ENCODE data around the gene UBXN7.
"Not testable (repeated sequence)": the region's sequence is repeated elsewhere in the genome, so short reads cannot be mapped to it uniquely, and the experiment has no call there.

The UBXN7 gene

DNA sequence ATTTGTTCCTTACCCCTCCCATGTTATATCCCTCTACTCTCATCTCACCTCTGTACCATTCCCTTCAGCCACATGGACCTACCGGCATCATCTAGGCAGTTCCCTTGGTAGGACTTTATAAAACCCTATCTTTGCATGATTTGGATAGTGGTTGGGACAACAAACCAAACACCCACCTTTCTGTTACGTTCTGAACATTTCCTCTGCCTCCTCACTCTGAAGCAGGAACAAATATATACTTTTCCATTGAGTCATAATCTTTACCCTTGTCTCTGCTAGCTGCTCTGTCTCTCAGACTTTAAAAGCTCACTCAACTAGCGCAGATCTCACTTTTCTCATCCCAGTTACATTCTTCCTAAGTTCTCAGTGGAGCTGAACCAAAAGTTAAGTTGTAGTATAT is 17.8 kb downstream of the UBXN7 start:
- DNase-seq: no peak

DNA sequence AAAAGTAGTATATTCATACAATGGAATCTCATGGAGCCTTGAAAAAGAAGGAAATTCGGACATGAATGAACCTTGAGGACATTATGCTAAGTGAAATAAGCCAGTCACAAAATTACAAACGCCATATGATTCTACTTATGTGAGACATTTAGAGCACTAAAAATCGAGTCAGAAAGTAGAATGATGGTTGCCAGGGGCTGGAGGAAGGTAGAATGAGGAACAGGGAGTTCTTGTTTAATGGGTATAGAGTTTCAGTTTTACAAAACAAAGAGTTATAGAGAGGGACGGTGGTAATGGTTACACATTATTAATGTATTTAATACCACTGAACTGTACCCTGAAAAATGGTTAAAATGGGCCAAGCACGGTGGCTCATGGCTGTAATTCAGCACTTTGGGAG is 19.5 kb downstream of the UBXN7 start:
- DNase-seq: no peak

DNA sequence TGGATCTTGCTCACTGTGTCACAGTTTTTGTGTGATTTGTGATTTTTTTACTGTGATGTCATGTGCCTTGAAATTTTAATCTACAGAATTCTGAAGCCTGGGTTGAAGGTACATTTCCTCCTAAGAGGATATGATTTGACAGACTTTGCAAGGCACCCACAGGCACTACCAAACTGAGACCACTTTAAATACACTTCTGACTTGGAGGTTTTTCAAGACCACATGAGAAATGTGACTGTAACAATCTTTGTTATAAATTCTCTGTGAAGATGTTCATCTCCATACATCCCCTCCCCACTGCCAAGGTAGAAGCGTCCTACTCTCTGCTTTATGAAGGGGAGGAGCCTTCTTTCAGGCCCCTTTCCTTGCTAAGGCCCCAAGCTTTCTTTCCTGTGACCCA is 22.8 kb downstream of the UBXN7 start:
- DNase-seq: no peak

DNA sequence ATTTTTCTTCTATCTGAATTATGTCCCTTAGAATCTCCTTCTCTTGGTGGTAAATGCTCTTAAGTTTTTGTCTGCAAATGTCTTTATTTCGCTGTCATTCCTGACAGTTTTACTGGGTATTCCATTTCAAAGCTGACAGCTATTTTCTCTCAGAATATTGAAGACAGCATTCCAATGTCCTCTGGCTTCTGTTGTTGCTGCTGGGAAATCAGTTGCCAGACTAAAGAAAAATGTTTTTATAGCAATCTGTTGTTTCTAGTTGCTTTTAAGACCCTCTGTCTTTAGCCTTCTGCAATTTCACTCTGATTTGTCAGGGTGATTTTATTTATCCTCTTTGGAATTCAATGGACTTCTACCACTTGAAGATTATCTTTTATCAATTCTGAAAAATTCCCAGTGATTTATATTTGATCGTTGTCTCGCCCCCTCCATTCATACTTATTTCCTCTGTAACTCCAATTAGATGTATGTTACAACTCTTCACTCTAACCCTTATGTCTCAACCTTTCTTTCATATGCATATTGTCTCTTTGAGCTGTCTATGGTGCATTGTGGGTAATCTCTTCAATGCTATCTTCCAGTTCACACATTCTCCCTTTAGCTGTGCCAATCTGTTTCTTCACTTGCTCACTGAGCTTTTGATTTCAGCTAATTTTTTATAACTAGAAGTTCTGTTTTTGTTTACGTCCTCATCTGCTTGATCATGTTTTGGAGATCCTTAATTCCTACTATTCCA is 23.5 kb downstream of the UBXN7 start:
- no peak for DNase-seq

DNA sequence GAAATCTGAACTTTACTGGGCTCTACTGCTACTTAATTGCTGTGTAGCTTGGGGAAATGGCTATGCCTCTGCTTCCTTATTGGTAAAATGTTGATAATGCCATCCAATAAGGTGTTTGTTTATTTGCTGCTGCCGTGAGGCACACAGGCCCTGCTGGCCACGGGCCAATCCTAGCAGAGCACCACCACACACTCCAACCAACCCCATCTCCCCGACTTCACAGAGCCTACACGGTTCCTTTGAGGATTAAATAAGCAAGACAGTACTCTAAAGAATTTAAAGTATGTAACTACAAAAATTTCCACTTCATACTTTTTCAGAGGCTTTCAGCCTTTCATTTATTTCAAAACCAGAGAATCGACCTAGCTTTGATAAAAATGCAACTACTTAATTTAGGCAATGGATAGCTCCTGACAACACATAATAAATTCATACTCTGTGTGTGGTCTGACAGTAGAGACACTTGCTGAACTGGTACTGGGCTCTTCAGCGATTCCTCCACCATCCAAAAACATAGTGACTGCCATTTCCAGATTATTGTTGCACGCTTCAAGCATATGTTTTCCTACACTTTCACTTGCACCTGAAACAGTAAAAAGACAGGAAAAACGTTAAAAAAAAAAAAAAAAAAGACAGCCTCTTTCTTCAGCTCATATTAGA is 25.3 kb downstream of the UBXN7 start:
- DNase-seq: no peak

DNA sequence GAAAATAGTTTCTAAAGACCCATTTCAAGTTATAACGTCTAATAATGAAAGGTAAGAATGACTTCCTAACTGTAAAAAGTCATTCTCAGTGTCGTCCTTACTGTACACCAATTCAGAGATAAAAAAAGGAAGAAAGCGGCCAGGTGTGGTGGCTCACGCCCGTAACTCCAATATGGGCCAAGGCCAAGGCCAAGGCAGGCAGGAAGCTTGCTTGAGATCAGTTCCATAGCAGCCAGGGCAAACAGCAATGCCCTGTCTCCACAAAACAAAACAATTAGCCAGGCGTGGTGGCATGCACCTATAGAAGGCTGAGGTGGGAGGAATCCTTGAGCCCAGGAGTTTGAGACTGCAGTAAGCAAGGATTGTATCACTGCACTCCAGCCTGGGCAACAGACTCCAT is 31.9 kb downstream of the UBXN7 start:
- no peak for DNase-seq

DNA sequence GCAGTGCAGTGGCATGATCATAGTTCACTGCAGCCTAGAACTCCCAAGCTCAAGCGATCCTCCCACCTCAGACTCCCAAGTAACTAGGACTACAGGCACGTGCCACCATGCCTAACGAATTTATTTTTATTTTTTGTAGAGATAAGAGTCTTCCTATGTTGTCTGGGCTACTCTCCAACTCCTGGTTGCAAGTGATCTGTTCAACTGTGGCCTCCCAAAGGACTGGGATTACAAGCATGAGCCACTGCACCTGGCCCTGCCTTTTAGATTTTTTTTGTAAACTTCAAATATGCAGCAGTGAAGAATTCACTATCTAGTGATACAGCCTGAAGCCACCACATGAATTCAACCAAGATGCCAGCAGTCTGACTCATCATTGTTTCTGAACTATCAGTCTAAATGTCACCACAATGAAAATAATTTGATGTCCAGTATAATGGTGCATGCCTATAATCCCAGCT is 32.7 kb downstream of the UBXN7 start:
- no peak for DNase-seq

DNA sequence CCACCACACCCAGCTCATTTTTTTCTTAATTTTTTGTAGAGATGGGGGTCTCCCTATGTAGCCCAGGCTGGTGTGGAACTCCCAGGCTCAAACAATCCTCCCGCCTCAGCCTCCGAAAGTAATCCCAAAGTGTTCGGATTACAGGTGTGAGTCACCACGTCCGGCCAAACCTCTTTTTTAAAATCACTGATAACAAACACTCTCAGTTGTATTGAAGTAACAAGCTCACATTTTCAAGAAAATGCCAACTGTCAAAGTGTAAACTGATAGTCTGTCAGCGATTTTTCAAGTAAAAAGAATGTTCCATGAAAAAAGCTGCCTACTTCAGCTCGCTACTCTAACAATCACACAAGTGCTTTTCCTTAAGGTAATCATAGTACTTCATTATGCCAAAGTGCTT is 33.4 kb downstream of the UBXN7 start:
- DNase-seq: no peak

DNA sequence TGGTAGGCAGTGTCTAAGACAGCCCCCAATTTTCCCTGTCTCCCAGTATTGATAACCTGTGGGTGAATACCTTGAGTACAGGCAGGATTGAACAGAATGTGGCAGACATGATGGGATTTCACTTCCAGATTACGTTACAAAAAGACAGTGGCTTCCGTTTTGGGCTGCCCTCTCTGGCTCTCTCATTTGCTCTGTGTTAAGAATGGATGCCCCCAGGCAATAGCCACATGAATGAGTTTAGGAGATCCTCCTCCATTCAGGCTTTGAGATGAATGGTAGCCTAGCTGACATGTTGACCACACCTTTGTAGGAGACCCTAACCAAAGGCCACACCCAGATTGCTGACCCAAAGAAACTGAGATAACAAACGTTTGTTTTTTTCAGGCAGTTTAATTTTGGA is 34.3 kb downstream of the UBXN7 start:
- DNase-seq: no peak

DNA sequence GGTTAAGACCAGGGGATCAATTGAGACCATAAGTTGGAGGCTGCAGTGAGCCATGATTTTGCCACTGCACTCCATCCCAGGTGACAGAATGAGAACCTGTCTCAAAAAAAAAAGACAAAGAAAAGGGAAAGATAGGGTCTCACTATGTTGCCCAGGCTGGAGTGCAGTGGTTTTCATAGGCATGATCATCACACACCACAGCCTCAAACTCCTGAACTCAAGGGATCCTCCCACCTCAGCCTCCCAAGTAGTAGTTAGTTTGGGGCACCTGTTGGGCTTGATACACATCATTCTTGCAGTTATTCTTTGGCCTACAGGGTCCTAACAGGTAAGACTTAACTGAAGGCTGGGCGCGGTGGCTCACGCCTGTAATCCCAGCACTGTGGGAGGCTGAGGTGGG is 42.1 kb downstream of the UBXN7 start:
- DNase-seq: no peak

DNA sequence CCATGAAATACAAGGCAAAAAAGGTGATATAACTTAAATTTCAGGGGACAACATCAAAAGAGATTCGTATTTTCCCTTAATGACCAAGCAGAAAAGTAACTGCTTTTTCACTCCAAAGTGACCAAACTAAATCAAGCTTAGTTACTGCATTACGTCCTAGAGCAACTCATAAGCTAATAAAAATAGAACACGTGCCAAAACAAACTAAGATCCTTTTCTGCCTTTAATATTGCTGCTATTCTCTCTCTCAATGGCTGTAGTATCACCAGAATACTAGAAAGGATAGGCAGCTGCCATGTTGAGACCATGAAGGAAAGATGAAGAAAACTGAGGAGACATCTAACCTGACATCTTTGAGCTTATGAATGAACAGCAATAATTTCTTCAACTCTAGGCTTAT is 43.3 kb downstream of the UBXN7 start:
- DNase-seq: no peak

DNA sequence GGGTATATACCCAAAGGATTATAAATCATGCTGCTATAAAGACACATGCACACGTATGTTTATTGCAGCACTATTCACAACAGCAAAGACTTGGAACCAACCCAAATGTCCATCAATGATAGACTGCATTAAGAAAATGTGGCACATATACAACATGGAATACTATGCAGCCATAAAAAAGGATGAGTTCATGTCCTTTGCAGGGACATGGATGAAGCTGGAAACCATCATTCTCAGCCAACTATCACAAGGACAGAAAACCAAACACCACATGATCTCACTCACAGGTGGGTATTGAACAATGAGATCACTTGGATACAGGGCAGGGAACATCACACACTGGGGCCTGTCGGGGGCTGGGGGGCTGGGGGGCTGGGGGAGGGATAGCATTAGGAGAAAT is 44.3 kb downstream of the UBXN7 start:
- not testable (repeated sequence) for DNase-seq

DNA sequence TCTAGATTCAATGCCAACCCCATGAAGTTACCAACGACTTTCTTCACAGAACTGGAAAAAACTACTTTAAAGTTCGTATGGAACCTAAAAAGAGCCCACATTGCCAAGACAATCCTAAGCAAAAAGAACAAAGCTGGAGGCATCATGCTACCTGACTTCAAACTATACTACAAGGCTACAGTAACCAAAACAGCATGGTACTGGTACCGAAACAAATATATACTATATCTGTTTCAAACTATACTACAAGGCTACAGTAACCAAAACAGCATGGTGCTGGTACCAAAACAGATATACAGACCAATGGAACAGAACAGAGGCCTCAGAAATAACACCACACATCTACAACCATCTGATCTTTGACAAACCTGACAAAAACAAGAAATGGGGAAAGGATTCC is 45.4 kb downstream of the UBXN7 start:
- not testable (repeated sequence) for DNase-seq

DNA sequence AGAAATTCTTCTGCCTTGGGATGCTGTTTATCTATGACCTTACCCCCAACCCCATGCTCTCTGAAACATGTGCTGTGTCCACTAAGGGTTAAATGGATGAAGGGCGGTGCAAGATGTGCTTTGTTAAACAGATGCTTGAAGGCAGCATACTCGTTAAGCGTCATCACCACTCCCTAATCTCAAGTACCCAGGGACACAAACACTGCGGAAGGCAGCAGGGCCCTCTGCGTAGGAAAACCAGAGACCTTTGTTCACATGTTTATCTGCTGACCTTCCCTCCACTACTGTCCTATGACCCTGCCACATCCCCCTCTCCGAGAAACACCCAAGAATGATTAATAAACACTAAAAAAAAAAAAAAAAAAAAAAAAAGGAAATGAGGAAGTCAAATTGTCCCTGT is 46.2 kb downstream of the UBXN7 start:
- DNase-seq: not testable (repeated sequence)

DNA sequence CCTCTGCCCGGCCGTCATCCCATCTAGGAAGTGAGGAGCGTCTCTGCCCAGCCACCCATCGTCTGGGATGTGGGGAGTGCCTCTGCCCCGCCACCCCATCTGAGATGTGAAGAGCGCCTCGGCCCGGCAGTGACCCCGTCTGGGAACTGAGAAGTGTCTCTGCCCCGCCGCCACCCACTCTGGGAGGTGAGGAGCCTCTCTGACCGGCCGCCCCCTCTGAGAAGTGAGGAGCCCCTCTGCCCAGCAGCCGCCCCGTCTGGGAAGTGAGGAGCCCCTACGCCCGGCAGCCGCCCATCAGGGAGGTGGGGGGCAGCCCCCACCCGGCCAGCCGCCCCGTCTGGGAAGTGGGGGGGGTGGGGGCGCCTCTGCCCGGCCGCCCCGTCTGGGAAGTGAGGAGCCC is 46.8 kb downstream of the UBXN7 start:
- DNase-seq: not testable (repeated sequence)

DNA sequence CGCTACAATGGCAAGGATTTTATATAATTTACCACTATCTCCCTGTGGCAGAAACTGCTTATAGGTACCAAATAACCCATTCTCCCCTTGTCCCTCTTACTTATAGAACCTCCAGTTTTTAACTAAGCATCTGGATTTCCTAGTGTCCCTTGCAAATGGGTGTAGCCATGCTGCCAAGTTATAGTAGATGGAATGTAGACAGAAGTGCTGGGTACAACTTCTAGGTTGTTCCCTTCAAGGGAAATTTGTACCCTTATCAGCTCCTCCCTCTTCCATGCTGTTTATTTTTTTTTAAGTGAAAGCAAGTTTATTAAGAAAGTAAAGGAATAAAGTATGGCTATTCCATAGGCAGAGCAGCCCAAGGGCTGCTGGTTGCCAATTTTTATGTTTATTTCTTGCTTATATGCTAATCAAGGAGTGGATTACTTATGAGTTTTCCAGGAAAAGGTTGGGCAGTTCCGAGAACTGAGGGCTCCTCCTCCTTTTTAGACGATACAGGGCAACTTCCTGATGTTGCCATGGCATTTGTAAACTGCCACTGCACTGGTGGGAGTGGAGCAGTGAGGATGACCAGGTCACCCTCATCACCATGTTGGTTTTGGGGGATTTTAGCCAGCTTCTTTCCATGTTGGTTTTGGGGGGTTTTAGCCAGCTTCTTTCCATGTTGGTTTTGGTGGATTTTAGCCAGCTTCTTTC is 53.9 kb downstream of the UBXN7 start:
- DNase-seq: no peak

DNA sequence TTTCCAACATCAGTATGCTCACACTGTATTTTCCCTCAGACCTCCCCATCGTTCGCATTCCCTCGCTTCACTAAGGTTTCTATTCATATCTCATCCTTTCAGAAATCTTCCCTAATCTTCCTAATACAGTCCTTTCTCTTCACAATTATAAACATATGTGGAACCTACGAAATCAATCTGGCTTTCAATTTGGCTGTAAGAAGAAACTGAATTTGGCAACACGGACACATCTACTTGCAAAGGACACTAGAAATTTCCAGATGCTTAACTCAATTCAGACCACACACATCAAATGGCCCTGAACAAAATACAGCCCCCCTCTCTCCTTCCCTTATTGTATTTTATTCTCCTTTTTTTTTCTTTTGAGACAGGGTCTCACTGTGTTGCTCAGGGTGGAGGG is 54.9 kb downstream of the UBXN7 start:
- DNase-seq: no peak

DNA sequence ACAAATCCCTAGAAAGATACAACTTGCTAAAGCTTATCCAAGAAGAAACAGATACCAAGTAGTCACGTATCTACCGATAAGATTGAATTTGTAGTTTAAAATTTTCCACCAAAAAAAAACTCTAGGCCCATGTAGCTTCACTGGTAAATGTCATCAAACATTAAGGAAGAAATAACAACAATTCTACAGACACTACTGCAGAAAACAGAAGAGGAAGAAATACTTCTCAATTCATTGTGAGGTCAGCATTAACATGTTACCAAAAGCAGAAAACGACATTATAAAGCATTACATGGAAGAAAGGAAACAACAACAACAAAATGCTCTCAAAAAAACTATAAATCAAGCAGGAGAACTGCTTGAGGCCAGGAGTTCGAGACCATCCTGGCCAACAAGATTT is 66.5 kb downstream of the UBXN7 start:
- DNase-seq: no peak

DNA sequence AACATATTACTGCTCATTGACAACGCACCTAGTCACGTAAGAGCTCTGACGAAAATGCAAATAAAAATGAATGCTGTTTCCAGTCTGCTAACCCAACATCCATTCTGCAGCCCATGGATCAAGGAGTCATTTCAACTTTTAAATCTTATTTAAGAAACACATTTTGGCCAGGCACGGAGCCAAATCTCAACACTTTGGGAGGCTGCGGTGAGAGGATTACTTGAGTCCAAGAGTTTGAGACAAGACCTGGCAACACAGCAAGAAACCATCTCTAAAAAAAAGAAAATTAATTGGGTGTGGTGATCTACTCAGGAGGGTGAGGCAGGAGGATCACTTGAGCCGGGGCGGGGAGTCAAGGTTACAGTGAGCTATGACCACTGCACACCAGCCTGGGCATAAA is 71.6 kb downstream of the UBXN7 start:
- DNase-seq: no peak

DNA sequence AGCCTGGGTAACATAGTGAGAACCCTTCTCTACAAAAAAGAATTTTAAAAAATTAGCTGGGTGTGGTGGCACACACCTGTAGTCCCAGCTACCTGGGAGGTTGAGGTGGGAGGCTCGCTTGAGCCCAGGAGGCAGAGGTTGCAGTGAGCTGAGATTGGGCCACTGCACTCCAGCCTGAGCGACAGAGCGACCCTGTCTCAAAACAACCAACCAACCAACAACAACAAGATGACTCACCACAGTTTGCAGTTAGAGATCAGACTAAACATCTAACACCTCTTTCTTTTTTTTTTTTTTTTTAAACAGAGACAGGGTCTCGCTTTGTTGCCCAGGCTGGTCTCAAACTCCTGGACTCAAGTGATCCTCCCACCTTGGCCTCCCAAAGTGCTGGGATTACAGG is 73.7 kb downstream of the UBXN7 start:
- not testable (repeated sequence) for DNase-seq

DNA sequence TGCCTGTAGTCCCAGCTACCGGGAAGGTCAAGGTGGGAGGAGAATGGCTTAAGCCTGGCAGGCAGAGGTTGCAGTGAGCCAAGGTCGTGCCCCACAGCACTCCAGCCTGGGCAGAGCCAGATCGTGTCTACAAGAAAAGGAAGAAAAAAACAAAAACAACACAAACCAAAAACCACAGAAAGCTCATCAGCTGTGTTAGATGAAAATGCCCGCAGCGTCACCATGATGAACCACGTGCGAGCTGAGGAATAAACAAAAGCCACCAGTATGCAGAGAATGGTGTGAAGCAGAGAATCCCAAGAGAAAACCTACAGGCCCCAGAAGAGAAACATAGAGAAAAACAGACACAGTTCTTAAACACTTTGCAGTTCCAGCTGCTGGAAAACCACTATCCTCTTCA is 74.3 kb downstream of the UBXN7 start:
- DNase-seq: no peak

DNA sequence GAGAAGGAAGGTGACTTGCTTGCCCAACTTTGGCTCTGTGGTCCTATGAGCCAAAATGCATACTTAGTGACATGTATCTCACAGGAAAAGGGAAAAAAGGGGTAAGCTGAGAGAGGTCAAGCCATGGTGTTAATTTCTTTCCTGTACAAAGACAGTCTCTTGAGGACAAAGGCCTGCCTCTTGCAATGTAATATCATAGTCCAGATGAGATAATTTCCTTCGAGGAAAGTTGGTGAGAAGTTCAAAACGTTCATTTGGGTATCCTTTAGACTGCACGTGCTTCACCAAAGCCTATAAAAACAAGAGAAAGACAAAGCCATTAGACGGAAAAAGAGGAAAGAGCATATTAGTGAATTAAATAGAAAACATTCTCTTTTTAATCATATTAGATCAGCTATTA is 75.7 kb downstream of the UBXN7 start:
- no peak for DNase-seq

DNA sequence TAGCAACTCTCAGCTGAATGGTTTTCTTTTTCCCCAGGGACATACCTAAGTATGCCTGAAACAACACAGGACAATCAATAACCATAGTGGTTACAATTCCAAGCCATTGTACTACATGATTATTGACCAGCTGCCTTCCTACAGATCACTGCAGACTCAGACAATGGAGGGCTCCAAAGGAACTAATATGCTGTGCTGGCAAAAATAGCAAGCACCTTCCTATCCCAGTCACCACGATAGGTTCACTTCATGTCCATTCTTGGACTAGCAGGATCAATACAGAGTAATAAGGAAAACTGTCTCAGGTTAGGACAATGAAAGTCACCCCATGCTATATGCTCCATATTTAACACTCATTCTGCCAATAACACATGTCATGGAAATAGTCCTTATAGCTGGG is 76.6 kb downstream of the UBXN7 start:
- no peak for DNase-seq

DNA sequence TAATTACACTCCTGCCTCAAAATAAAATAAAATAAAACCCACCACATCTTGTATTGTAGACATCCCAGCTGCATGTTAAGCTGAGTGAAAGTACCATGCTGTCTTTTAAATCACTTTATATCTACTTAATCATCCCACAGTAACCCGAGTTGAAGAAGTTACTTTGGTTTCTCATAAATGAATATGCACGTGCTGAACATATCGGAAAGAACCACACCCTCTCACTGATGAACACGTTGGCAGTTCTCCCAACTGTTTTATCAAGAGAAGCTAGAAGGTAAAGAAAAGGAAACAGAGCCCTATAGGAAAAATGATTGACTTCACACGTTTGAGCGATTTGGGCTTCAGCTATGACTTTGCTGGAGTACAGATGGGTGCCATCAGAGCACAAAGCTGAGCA is 78.1 kb downstream of the UBXN7 start:
- DNase-seq: no peak
